IMR-90 (cell line): Measurements from ENCODE around the gene PLD4. TPM values are rescaled to one million over a fixed set of nuclear protein-coding genes. Genes with fewer than 3 reads are reported as not detected.

Experiments
- ATAC-seq: fragments of 200-7000 bp; cut with Tn5 transposase; 2 replicates; pipeline ENCODE4 v1.9.1; 2020; ENCODE audit warnings: low read depth, mild to moderate bottlenecking, moderate library complexity
- BruUV-seq: library from RNA; stranded (reverse); fragments of 400-500 nt; replicated peaks from 2 replicates; lab custom pipeline; 2021; lab: Mats Ljungman, UMichigan
- CTCF ChIA-PET: fragments of 300-600 bp; formaldehyde crosslinking; extraction: SDS; loops from one replicate; lab custom pipeline; 2021; ENCODE audit warnings: antibody characterized with exemption; lab: Yijun Ruan, JAX
- POLR2A ChIA-PET: fragments of 300-600 bp; sonication (Branson Sonifier 250); formaldehyde crosslinking; loops from one replicate; lab custom pipeline; 2022; ENCODE audit warnings: antibody characterized with exemption; ENCODE audit not compliant: unreplicated experiment; lab: Charles Lee
- DNase-seq: peaks from one replicate; pipeline ENCODE4 v3.0.0; 2013
- H2AFZ ChIP-seq: replicated peaks from 2 replicates; pipeline ENCODE3; 2013; ENCODE audit warnings: low read length, mild to moderate bottlenecking; ENCODE audit not compliant: poor library complexity
- H2AK5ac ChIP-seq: 2 replicates; pipeline ENCODE4 v1.6.1; 2013; ENCODE audit warnings: low read depth, low read length, inconsistent platforms
- H2AK9ac ChIP-seq: replicated peaks from 2 replicates; pipeline ENCODE3; 2013; ENCODE audit warnings: mild to moderate bottlenecking, low read depth, low read length, moderate library complexity; ENCODE audit not compliant: poor library complexity
- H2BK120ac ChIP-seq: 2 replicates; pipeline ENCODE4 v1.6.1; 2013; ENCODE audit warnings: low read depth, low read length, inconsistent platforms
- H2BK15ac ChIP-seq: 3 replicates; pipeline ENCODE4 v1.6.1; 2013; ENCODE audit warnings: low read depth, low read length, inconsistent platforms
- H2BK20ac ChIP-seq: 2 replicates; pipeline ENCODE4 v1.6.1; 2013; ENCODE audit warnings: low read depth, mild to moderate bottlenecking, inconsistent platforms, low read length, moderate library complexity
- H2BK5ac ChIP-seq: 2 replicates; pipeline ENCODE4 v1.6.1; 2013; ENCODE audit warnings: mild to moderate bottlenecking, low read depth, low read length, inconsistent platforms; ENCODE audit not compliant: poor library complexity, severe bottlenecking
- H3K14ac ChIP-seq: replicated peaks from 2 replicates; pipeline ENCODE4 v1.6.1; 2013; ENCODE audit warnings: low read depth, low read length, inconsistent platforms
- H3K18ac ChIP-seq: 2 replicates; pipeline ENCODE4 v1.6.1; 2013; ENCODE audit warnings: low read depth, low read length, control low read depth
- H3K23ac ChIP-seq: 2 replicates; pipeline ENCODE4 v1.6.1; 2013; ENCODE audit warnings: low read depth, low read length, inconsistent platforms
- H3K27ac ChIP-seq: 2 replicates; pipeline ENCODE4 v1.5.1; 2013; ENCODE audit warnings: mild to moderate bottlenecking, control low read depth, low read length; ENCODE audit not compliant: insufficient read depth
- H3K27me3 ChIP-seq: 2 replicates; pipeline ENCODE4 v1.6.1; 2013; ENCODE audit warnings: low read length; ENCODE audit not compliant: control insufficient read depth, insufficient read depth
- H3K36me3 ChIP-seq: 2 replicates; pipeline ENCODE4 v1.6.1; 2013; ENCODE audit warnings: low read length, mixed read lengths; ENCODE audit not compliant: control insufficient read depth, insufficient read depth
- H3K4ac ChIP-seq: 2 replicates; pipeline ENCODE4 v1.6.1; 2013; ENCODE audit warnings: low read depth, low read length, inconsistent platforms
- H3K4me1 ChIP-seq: 2 replicates; pipeline ENCODE4 v1.6.1; 2013; ENCODE audit warnings: low read length, mixed read lengths; ENCODE audit not compliant: control insufficient read depth, insufficient read depth
- H3K4me2 ChIP-seq: 2 replicates; pipeline ENCODE4 v1.6.1; 2013; ENCODE audit warnings: low read depth, mild to moderate bottlenecking, control low read depth, low read length, moderate library complexity
- H3K4me3 ChIP-seq: 2 replicates; pipeline ENCODE4 v1.5.1; 2013; ENCODE audit warnings: low read depth, mild to moderate bottlenecking, control low read depth, low read length, moderate library complexity; ENCODE audit not compliant: insufficient read depth
- H3K56ac ChIP-seq: 2 replicates; pipeline ENCODE4 v1.6.1; 2013; ENCODE audit warnings: low read length, inconsistent platforms; ENCODE audit not compliant: insufficient read depth; ENCODE audit errors: extremely low read depth
- H3K79me1 ChIP-seq, 2 experiments: 2 replicates each; pipeline ENCODE4 v1.6.1; 2013; ENCODE audit warnings: low read length in 2 of 2, inconsistent platforms in 1 of 2, low read depth in 1 of 2
- H3K9ac ChIP-seq: 2 replicates; pipeline ENCODE4 v1.6.1; 2013; ENCODE audit warnings: low read depth, low read length, control low read depth
- H3K9me1 ChIP-seq: 2 replicates; pipeline ENCODE4 v1.6.1; 2013; ENCODE audit warnings: low read length, inconsistent platforms; ENCODE audit not compliant: insufficient read depth
- H3K9me3 ChIP-seq: 2 replicates; pipeline ENCODE4 v1.6.1; 2013; ENCODE audit warnings: low read length; ENCODE audit not compliant: control insufficient read depth, insufficient read depth
- H4K20me1 ChIP-seq: 2 replicates; pipeline ENCODE4 v1.6.1; 2013; ENCODE audit warnings: low read length, inconsistent platforms; ENCODE audit not compliant: insufficient read depth
- H4K5ac ChIP-seq: 2 replicates; pipeline ENCODE4 v1.6.1; 2013; ENCODE audit warnings: mild to moderate bottlenecking, low read depth, low read length, control low read depth
- H4K8ac ChIP-seq, 2 experiments: 2 replicates each; pipeline ENCODE4 v1.6.1; 2013; ENCODE audit warnings: low read depth in 2 of 2, low read length in 2 of 2, control low read depth in 1 of 2, inconsistent platforms in 1 of 2
- H4K91ac ChIP-seq: 2 replicates; pipeline ENCODE4 v1.6.1; 2013; ENCODE audit warnings: low read depth, low read length, inconsistent platforms; ENCODE audit not compliant: insufficient read depth
- MAFK ChIP-seq: IDR thresholded peaks from 2 replicates; pipeline ENCODE4 v1.6.1; 2012; ENCODE audit warnings: low read depth, low read length, improper control_type of control experiment
- MAZ ChIP-seq: IDR thresholded peaks from 2 replicates; pipeline ENCODE4 v1.6.1; 2012; ENCODE audit warnings: low read depth, mild to moderate bottlenecking, low read length, improper control_type of control experiment, moderate library complexity, borderline replicate concordance
- RAD21 ChIP-seq: IDR thresholded peaks from 2 replicates; pipeline ENCODE4 v1.6.1; 2012; ENCODE audit warnings: low read length, improper control_type of control experiment
- RFX5 ChIP-seq: IDR thresholded peaks from 2 replicates; pipeline ENCODE4 v1.8.0; 2012; ENCODE audit warnings: low read depth, mild to moderate bottlenecking, low read length, moderate library complexity
- USF2 ChIP-seq: fragments of 150-350 bp; IDR thresholded peaks from 2 replicates; pipeline ENCODE4 v1.6.1; 2017; ENCODE audit warnings: mild to moderate bottlenecking, antibody characterized with exemption, low read length, low read depth
- WGBS, 2 experiments: methylation state at CpG; one replicate each; pipeline versions ENCODE4 v1.1.5 to v1.1.7; 2013; ENCODE audit warnings: missing lambda C conversion rate in 2 of 2; ENCODE audit not compliant: insufficient read length in 1 of 2; ENCODE audit errors: extremely low coverage in 2 of 2; 5-methylcytosine and 5-hydroxymethylcytosine counted together
- dilution Hi-C: fragments of 300-500 bp; cut with HindIII; formaldehyde crosslinking; loops from one replicate; pipeline ENCODE4 v1.14.3; 2018; ENCODE audit warnings: low sequenced_read_pairs; ENCODE audit not compliant: unreplicated experiment
- in situ Hi-C: fragments of 300-500 bp; cut with MboI; formaldehyde crosslinking; loops from 3 replicates; pipeline ENCODE4 v1.14.3; 2019; ENCODE audit warnings: low sequenced_read_pairs, inconsistent platforms, mixed read lengths
- intact Hi-C: fragments of 100-400 bp; cut with micrococcal nuclease; formaldehyde crosslinking; loops from 2 replicates; pipeline ENCODE4 v1.10.0; 2022
- polyA plus RNA-seq, 3 experiments: library from polyadenylated mRNA; depleted of rRNA; stranded (reverse); fragments of >200 nt; gene quantifications; 2 replicates each; pipeline ENCODE4 v1.2.3, GENCODE V29; 2012; ENCODE audit warnings: low replicate concordance in 1 of 3
- total RNA-seq: library from RNA; depleted of rRNA; stranded (reverse); fragments of >200 nt; gene quantifications from 2 replicates; pipeline ENCODE4 v1.2.3, GENCODE V29; 2012

The PLD4 gene
- total and polyA plus RNA-seq, 2 of the 4 experiments (the other 2 are of a cell fraction) = 0.05 TPM; not detected in 1

- TF ChIP-seq RFX5 (no peak), RAD21 (no peak), USF2 (no peak)
Measured at GRCh38 chr14:104967386-104968152, 42.9 kb downstream of the PLD4 start (continued).

- peak overlapping the region; percentile 80; the same call in 1 of the 2 replicates for H3K23ac ChIP-seq
- peak overlapping the region; percentile 21; the same call in 1 of the 2 replicates for H3K18ac ChIP-seq
- no peak overlapping the region for H3K56ac ChIP-seq
- H2BK15ac ChIP-seq = no peak overlapping the region
- no peak overlapping the region; the same call in 1 of the 2 replicates for H2BK120ac ChIP-seq
- H3K79me1 ChIP-seq = peaks cover 0 to 33% of the 10 kb centered on the region in 2 experiments; a peak in 1 of 4 replicates
- H4K20me1 ChIP-seq = no peaks in the 10 kb centered on the region
- peaks cover 5% of the 10 kb centered on the region for H3K9me1 ChIP-seq
- no CpG with 5 or more reads among the region's 12 CpGs for WGBS, 2 experiments
- H4K5ac ChIP-seq = no peak overlapping the region
- peak overlapping the region; percentile 73 for H3K4ac ChIP-seq
- H2BK20ac ChIP-seq = no peak overlapping the region
- H4K8ac ChIP-seq = peak overlapping the region in 1 of 2 experiments; percentile 84; a peak in 2 of 4 replicates
- H3K14ac ChIP-seq = peak overlapping the region; percentile 84
- no peaks in the 10 kb centered on the region for H3K36me3 ChIP-seq
- peak overlapping the region; percentile 81 for H4K91ac ChIP-seq
- peak overlapping the region; percentile 82 for H3K4me2 ChIP-seq
- peak overlapping the region; percentile 95 for H2AFZ ChIP-seq
- no TSS peak for BruUV-seq
- H3K4me3 ChIP-seq = no peak overlapping the region
- intact Hi-C loops = no loop called here
- ATAC-seq (peak; percentile 38), DNase-seq (peak; percentile 35)
- CTCF ChIA-PET = no interaction called here
- no peaks in the 10 kb centered on the region for H3K27me3 ChIP-seq
- peaks cover 29% of the 10 kb centered on the region for H3K4me1 ChIP-seq
- peak; percentile 65; the same call in 1 of the 2 replicates for TF ChIP-seq MAZ
- no peak for TF ChIP-seq MAFK
- no peak overlapping the region for H2BK5ac ChIP-seq
- H3K27ac ChIP-seq = no peak overlapping the region
- dilution Hi-C loops = no loop called here
- POLR2A ChIA-PET = interaction anchor here (0.7 kb wide), 1 partner anchor 10 kb away, joined by 3 read pairs; the partner anchor contains the start of gene AHNAK2
- no peaks in the 10 kb centered on the region for H3K9me3 ChIP-seq
- no peak overlapping the region for H3K9ac ChIP-seq
- H2AK9ac ChIP-seq = peak overlapping the region; percentile 90
- peak overlapping the region; percentile 90 for H2AK5ac ChIP-seq
- in situ Hi-C loops = no loop called here
Measured at GRCh38 chr14:104968153-104968527, 43.5 kb downstream of the PLD4 start.
